IMR-90 (cell line): ENCODE results near the gene GPC5. TPM values are rescaled to one million over a fixed set of nuclear protein-coding genes. Genes with fewer than 3 reads are reported as not detected.

Experiments
- ATAC-seq: fragments of 200-7000 bp; cut with Tn5 transposase; 2 replicates; pipeline ENCODE4 v1.9.1; 2020; ENCODE audit warnings: low read depth, mild to moderate bottlenecking, moderate library complexity
- BruUV-seq: library from RNA; stranded (reverse); fragments of 400-500 nt; replicated peaks from 2 replicates; lab custom pipeline; 2021; lab: Mats Ljungman, UMichigan
- CTCF ChIA-PET: fragments of 300-600 bp; formaldehyde crosslinking; extraction: SDS; loops from one replicate; lab custom pipeline; 2021; ENCODE audit warnings: antibody characterized with exemption; lab: Yijun Ruan, JAX
- POLR2A ChIA-PET: fragments of 300-600 bp; sonication (Branson Sonifier 250); formaldehyde crosslinking; loops from one replicate; lab custom pipeline; 2022; ENCODE audit warnings: antibody characterized with exemption; ENCODE audit not compliant: unreplicated experiment; lab: Charles Lee
- DNase-seq: peaks from one replicate; pipeline ENCODE4 v3.0.0; 2013
- H2AFZ ChIP-seq: replicated peaks from 2 replicates; pipeline ENCODE3; 2013; ENCODE audit warnings: low read length, mild to moderate bottlenecking; ENCODE audit not compliant: poor library complexity
- H2AK5ac ChIP-seq: 2 replicates; pipeline ENCODE4 v1.6.1; 2013; ENCODE audit warnings: low read depth, low read length, inconsistent platforms
- H2AK9ac ChIP-seq: replicated peaks from 2 replicates; pipeline ENCODE3; 2013; ENCODE audit warnings: mild to moderate bottlenecking, low read depth, low read length, moderate library complexity; ENCODE audit not compliant: poor library complexity
- H2BK120ac ChIP-seq: 2 replicates; pipeline ENCODE4 v1.6.1; 2013; ENCODE audit warnings: low read depth, low read length, inconsistent platforms
- H2BK15ac ChIP-seq: 3 replicates; pipeline ENCODE4 v1.6.1; 2013; ENCODE audit warnings: low read depth, low read length, inconsistent platforms
- H2BK20ac ChIP-seq: 2 replicates; pipeline ENCODE4 v1.6.1; 2013; ENCODE audit warnings: low read depth, mild to moderate bottlenecking, inconsistent platforms, low read length, moderate library complexity
- H2BK5ac ChIP-seq: 2 replicates; pipeline ENCODE4 v1.6.1; 2013; ENCODE audit warnings: mild to moderate bottlenecking, low read depth, low read length, inconsistent platforms; ENCODE audit not compliant: poor library complexity, severe bottlenecking
- H3K14ac ChIP-seq: replicated peaks from 2 replicates; pipeline ENCODE4 v1.6.1; 2013; ENCODE audit warnings: low read depth, low read length, inconsistent platforms
- H3K18ac ChIP-seq: 2 replicates; pipeline ENCODE4 v1.6.1; 2013; ENCODE audit warnings: low read depth, low read length, control low read depth
- H3K23ac ChIP-seq: 2 replicates; pipeline ENCODE4 v1.6.1; 2013; ENCODE audit warnings: low read depth, low read length, inconsistent platforms
- H3K27ac ChIP-seq: 2 replicates; pipeline ENCODE4 v1.5.1; 2013; ENCODE audit warnings: mild to moderate bottlenecking, control low read depth, low read length; ENCODE audit not compliant: insufficient read depth
- H3K27me3 ChIP-seq: 2 replicates; pipeline ENCODE4 v1.6.1; 2013; ENCODE audit warnings: low read length; ENCODE audit not compliant: control insufficient read depth, insufficient read depth
- H3K36me3 ChIP-seq: 2 replicates; pipeline ENCODE4 v1.6.1; 2013; ENCODE audit warnings: low read length, mixed read lengths; ENCODE audit not compliant: control insufficient read depth, insufficient read depth
- H3K4ac ChIP-seq: 2 replicates; pipeline ENCODE4 v1.6.1; 2013; ENCODE audit warnings: low read depth, low read length, inconsistent platforms
- H3K4me1 ChIP-seq: 2 replicates; pipeline ENCODE4 v1.6.1; 2013; ENCODE audit warnings: low read length, mixed read lengths; ENCODE audit not compliant: control insufficient read depth, insufficient read depth
- H3K4me2 ChIP-seq: 2 replicates; pipeline ENCODE4 v1.6.1; 2013; ENCODE audit warnings: low read depth, mild to moderate bottlenecking, control low read depth, low read length, moderate library complexity
- H3K4me3 ChIP-seq: 2 replicates; pipeline ENCODE4 v1.5.1; 2013; ENCODE audit warnings: low read depth, mild to moderate bottlenecking, control low read depth, low read length, moderate library complexity; ENCODE audit not compliant: insufficient read depth
- H3K56ac ChIP-seq: 2 replicates; pipeline ENCODE4 v1.6.1; 2013; ENCODE audit warnings: low read length, inconsistent platforms; ENCODE audit not compliant: insufficient read depth; ENCODE audit errors: extremely low read depth
- H3K79me1 ChIP-seq, 2 experiments: 2 replicates each; pipeline ENCODE4 v1.6.1; 2013; ENCODE audit warnings: low read length in 2 of 2, inconsistent platforms in 1 of 2, low read depth in 1 of 2
- H3K9ac ChIP-seq: 2 replicates; pipeline ENCODE4 v1.6.1; 2013; ENCODE audit warnings: low read depth, low read length, control low read depth
- H3K9me1 ChIP-seq: 2 replicates; pipeline ENCODE4 v1.6.1; 2013; ENCODE audit warnings: low read length, inconsistent platforms; ENCODE audit not compliant: insufficient read depth
- H3K9me3 ChIP-seq: 2 replicates; pipeline ENCODE4 v1.6.1; 2013; ENCODE audit warnings: low read length; ENCODE audit not compliant: control insufficient read depth, insufficient read depth
- H4K20me1 ChIP-seq: 2 replicates; pipeline ENCODE4 v1.6.1; 2013; ENCODE audit warnings: low read length, inconsistent platforms; ENCODE audit not compliant: insufficient read depth
- H4K5ac ChIP-seq: 2 replicates; pipeline ENCODE4 v1.6.1; 2013; ENCODE audit warnings: mild to moderate bottlenecking, low read depth, low read length, control low read depth
- H4K8ac ChIP-seq, 2 experiments: 2 replicates each; pipeline ENCODE4 v1.6.1; 2013; ENCODE audit warnings: low read depth in 2 of 2, low read length in 2 of 2, control low read depth in 1 of 2, inconsistent platforms in 1 of 2
- H4K91ac ChIP-seq: 2 replicates; pipeline ENCODE4 v1.6.1; 2013; ENCODE audit warnings: low read depth, low read length, inconsistent platforms; ENCODE audit not compliant: insufficient read depth
- POLR2A ChIP-seq: IDR thresholded peaks from 2 replicates; pipeline ENCODE4 v1.6.1; 2012; ENCODE audit warnings: mild to moderate bottlenecking, low read depth, low read length
- dilution Hi-C: fragments of 300-500 bp; cut with HindIII; formaldehyde crosslinking; loops from one replicate; pipeline ENCODE4 v1.14.3; 2018; ENCODE audit warnings: low sequenced_read_pairs; ENCODE audit not compliant: unreplicated experiment
- in situ Hi-C: fragments of 300-500 bp; cut with MboI; formaldehyde crosslinking; loops from 3 replicates; pipeline ENCODE4 v1.14.3; 2019; ENCODE audit warnings: low sequenced_read_pairs, inconsistent platforms, mixed read lengths
- intact Hi-C: fragments of 100-400 bp; cut with micrococcal nuclease; formaldehyde crosslinking; loops from 2 replicates; pipeline ENCODE4 v1.10.0; 2022
- polyA plus RNA-seq, 3 experiments: library from polyadenylated mRNA; depleted of rRNA; stranded (reverse); fragments of >200 nt; gene quantifications; 2 replicates each; pipeline ENCODE4 v1.2.3, GENCODE V29; 2012; ENCODE audit warnings: low replicate concordance in 1 of 3
- total RNA-seq: library from RNA; depleted of rRNA; stranded (reverse); fragments of >200 nt; gene quantifications from 2 replicates; pipeline ENCODE4 v1.2.3, GENCODE V29; 2012

The GPC5 gene
- total and polyA plus RNA-seq, 2 of the 4 experiments (the other 2 are of a cell fraction): 0.94 to 1.8 TPM

- no peak overlapping the region for H4K8ac ChIP-seq
- no peak overlapping the region for H2BK20ac ChIP-seq
- no peak overlapping the region for H3K4ac ChIP-seq
- H3K4me2 ChIP-seq: no peak overlapping the region
- H2BK5ac ChIP-seq: no peak overlapping the region
- no TSS peak for BruUV-seq
- ATAC-seq (no peak), DNase-seq (no peak)
- no peak overlapping the region for H2BK15ac ChIP-seq
- no peak overlapping the region for H3K23ac ChIP-seq
- no peak overlapping the region for H2AK5ac ChIP-seq
- no peaks in the 10 kb centered on the region for H3K9me3 ChIP-seq
- H3K79me1 ChIP-seq: no peaks in the 10 kb centered on the region
- no peak overlapping the region for H3K27ac ChIP-seq
- no peak overlapping the region for H3K14ac ChIP-seq
- no peak overlapping the region for H2BK120ac ChIP-seq
- TF ChIP-seq POLR2A: no peak
- H2AFZ ChIP-seq: no peak overlapping the region
- no peaks in the 10 kb centered on the region for H3K4me1 ChIP-seq
- no peaks in the 10 kb centered on the region for H3K9me1 ChIP-seq
- H4K5ac ChIP-seq: no peak overlapping the region
- POLR2A ChIA-PET: no interaction called here
- intact Hi-C loops: no loop called here
- H3K18ac ChIP-seq: no peak overlapping the region
- H3K9ac ChIP-seq: no peak overlapping the region
- dilution Hi-C loops: no loop called here
- H3K4me3 ChIP-seq: no peak overlapping the region
- in situ Hi-C loops: no loop called here
- no peaks in the 10 kb centered on the region for H4K20me1 ChIP-seq
- no peaks in the 10 kb centered on the region for H3K36me3 ChIP-seq
- H2AK9ac ChIP-seq: no peak overlapping the region
- CTCF ChIA-PET: interaction anchor here (0.5 kb wide), 1 partner anchor 14 kb away, joined by 3 read pairs; no protein-coding TSS in a partner anchor
- no peak overlapping the region for H3K56ac ChIP-seq
- H4K91ac ChIP-seq: no peak overlapping the region
- H3K27me3 ChIP-seq: no peaks in the 10 kb centered on the region
Observed at GRCh38 chr13:92613921-92614320, 1215.5 kb downstream of the GPC5 start.
